HCT116 (cell line): ENCODE results near the gene RNF25.

Source experiments
- CEBPB ChIP-seq: IDR thresholded peaks from 2 replicates; pipeline ENCODE4 v1.6.1; 2012; ENCODE audit warnings: low read depth
- ELF1 ChIP-seq: IDR thresholded peaks from 2 replicates; pipeline ENCODE4 v1.6.1; 2012; ENCODE audit warnings: low read depth, borderline replicate concordance
- EZH2 ChIP-seq: fragments of 200-600 bp; sonication (generic); IDR thresholded peaks from 2 replicates; pipeline ENCODE4 v1.6.1; 2017; ENCODE audit warnings: antibody characterized with exemption, mixed run types
- JUND ChIP-seq: IDR thresholded peaks from 2 replicates; pipeline ENCODE4 v1.6.1; 2012
- POLR2A ChIP-seq: IDR thresholded peaks from 2 replicates; pipeline ENCODE4 v1.7.0; 2011; ENCODE audit warnings: borderline replicate concordance; ENCODE audit not compliant: insufficient read depth, insufficient read length; ENCODE audit errors: extremely low read depth
- POLR2AphosphoS5 ChIP-seq: IDR thresholded peaks from 2 replicates; pipeline ENCODE4 v1.6.1; 2011; ENCODE audit warnings: mild to moderate bottlenecking, low read depth, low read length, moderate library complexity
- RAD21 ChIP-seq: IDR thresholded peaks from 2 replicates; pipeline ENCODE4 v1.6.1; 2012; ENCODE audit warnings: low read depth, mild to moderate bottlenecking
- SP1 ChIP-seq: IDR thresholded peaks from 2 replicates; pipeline ENCODE4 v1.6.1; 2012; ENCODE audit warnings: low read depth
- SRF ChIP-seq: IDR thresholded peaks from 2 replicates; pipeline ENCODE4 v1.6.1; 2012; ENCODE audit warnings: low read depth
- TF ChIP-seq, protein P1 (sequence below), 3 experiments: fragments of 200-600 bp in 1 of 3; sonication (generic) in 1 of 3; IDR thresholded peaks in 2 of 3; conservative IDR thresholded peaks in 1 of 3; 2 replicates each; pipeline ENCODE4 v1.5.1; 2012 to 2017; ENCODE audit warnings: low read depth in 2 of 3, low read length in 2 of 3, antibody characterized with exemption in 1 of 3, borderline replicate concordance in 1 of 3, control low read depth in 1 of 3, mild to moderate bottlenecking in 1 of 3, mixed read lengths in 1 of 3, mixed run types in 1 of 3, moderate library complexity in 1 of 3; ENCODE audit not compliant: insufficient read depth in 1 of 3
- TF ChIP-seq, protein P2 (sequence below): IDR thresholded peaks from 2 replicates; pipeline ENCODE4 v1.6.1; 2011; ENCODE audit warnings: mild to moderate bottlenecking, low read length, moderate library complexity; ENCODE audit not compliant: insufficient replicate concordance; ENCODE audit errors: extremely low read depth
- TF ChIP-seq, protein P3 (sequence below): IDR thresholded peaks from 2 replicates; pipeline ENCODE4 v1.6.1; 2012

DNA sequence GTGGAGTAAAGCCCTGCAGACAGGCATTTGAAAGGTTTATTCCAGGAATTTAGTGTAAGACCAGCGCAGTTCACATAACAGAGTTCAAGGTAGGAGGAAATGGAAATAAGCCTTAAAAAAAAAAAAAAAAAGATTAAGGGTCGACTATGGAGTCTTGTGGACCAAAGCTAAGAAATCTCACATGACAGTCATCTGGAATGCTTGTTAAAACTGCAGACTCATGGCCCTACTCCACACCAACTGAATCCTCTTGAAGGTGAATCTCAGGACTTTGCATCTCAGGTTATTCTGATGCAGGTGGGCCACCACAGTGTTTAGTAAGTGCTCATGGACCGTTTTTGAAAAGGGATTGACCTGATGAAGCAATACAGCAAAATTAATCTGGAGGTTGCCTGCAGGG, 47.7 kb upstream of the RNF25 start:
- TF ChIP-seq, protein P1, sequence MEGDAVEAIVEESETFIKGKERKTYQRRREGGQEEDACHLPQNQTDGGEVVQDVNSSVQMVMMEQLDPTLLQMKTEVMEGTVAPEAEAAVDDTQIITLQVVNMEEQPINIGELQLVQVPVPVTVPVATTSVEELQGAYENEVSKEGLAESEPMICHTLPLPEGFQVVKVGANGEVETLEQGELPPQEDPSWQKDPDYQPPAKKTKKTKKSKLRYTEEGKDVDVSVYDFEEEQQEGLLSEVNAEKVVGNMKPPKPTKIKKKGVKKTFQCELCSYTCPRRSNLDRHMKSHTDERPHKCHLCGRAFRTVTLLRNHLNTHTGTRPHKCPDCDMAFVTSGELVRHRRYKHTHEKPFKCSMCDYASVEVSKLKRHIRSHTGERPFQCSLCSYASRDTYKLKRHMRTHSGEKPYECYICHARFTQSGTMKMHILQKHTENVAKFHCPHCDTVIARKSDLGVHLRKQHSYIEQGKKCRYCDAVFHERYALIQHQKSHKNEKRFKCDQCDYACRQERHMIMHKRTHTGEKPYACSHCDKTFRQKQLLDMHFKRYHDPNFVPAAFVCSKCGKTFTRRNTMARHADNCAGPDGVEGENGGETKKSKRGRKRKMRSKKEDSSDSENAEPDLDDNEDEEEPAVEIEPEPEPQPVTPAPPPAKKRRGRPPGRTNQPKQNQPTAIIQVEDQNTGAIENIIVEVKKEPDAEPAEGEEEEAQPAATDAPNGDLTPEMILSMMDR (IDR thresholded peaks at IDR 0.05 in 2 of 3, conservative IDR thresholded peaks at IDR 0.05 in 1 of 3; ENCODE audit: borderline replicate concordance in 1 of 3, insufficient read depth in 1 of 3, low read depth in 2 of 3, low read length in 2 of 3): no peak
- TF ChIP-seq POLR2A: no peak
- TF ChIP-seq, protein P2, sequence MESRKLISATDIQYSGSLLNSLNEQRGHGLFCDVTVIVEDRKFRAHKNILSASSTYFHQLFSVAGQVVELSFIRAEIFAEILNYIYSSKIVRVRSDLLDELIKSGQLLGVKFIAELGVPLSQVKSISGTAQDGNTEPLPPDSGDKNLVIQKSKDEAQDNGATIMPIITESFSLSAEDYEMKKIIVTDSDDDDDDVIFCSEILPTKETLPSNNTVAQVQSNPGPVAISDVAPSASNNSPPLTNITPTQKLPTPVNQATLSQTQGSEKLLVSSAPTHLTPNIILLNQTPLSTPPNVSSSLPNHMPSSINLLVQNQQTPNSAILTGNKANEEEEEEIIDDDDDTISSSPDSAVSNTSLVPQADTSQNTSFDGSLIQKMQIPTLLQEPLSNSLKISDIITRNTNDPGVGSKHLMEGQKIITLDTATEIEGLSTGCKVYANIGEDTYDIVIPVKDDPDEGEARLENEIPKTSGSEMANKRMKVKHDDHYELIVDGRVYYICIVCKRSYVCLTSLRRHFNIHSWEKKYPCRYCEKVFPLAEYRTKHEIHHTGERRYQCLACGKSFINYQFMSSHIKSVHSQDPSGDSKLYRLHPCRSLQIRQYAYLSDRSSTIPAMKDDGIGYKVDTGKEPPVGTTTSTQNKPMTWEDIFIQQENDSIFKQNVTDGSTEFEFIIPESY: no peak
- TF ChIP-seq CEBPB: no peak
- TF ChIP-seq POLR2AphosphoS5: no peak
- no peak for TF ChIP-seq EZH2
- TF ChIP-seq, protein P3, sequence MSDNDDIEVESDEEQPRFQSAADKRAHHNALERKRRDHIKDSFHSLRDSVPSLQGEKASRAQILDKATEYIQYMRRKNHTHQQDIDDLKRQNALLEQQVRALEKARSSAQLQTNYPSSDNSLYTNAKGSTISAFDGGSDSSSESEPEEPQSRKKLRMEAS: no peak
- no peak for TF ChIP-seq JUND
- no peak for TF ChIP-seq SP1
- TF ChIP-seq ELF1: no peak
- no peak for TF ChIP-seq SRF
- TF ChIP-seq RAD21: no peak
